HepG2 (cell line): ENCODE data around the gene AP3D1. TPM values are rescaled to one million over a fixed set of nuclear protein-coding genes. Genes with fewer than 3 reads are reported as not detected.

Experiments
- DR1 ChIP-seq: sonication (generic); formaldehyde crosslinking; IDR thresholded peaks from 2 replicates; pipeline ENCODE4 v1.8.0; 2021; ENCODE audit warnings: mild to moderate bottlenecking, missing genetic modification reagents, inconsistent platforms
- FOXO1 ChIP-seq: sonication (generic); formaldehyde crosslinking; IDR thresholded peaks from 2 replicates; pipeline ENCODE4 v1.4.0; 2020; ENCODE audit warnings: missing genetic modification reagents
- GFI1 ChIP-seq: sonication (generic); formaldehyde crosslinking; IDR thresholded peaks from 2 replicates; pipeline ENCODE4 v1.5.0; 2020; ENCODE audit warnings: missing genetic modification reagents, mild to moderate bottlenecking, borderline replicate concordance
- HES4 ChIP-seq: sonication (generic); formaldehyde crosslinking; IDR thresholded peaks from 2 replicates; pipeline ENCODE4 v1.9.0; 2021; ENCODE audit warnings: mild to moderate bottlenecking, missing genetic modification reagents, borderline replicate concordance
- HMG20B ChIP-seq: conservative IDR thresholded peaks from 2 replicates; pipeline ENCODE4 v1.6.1; 2016; ENCODE audit warnings: missing genetic modification reagents, missing compliant biosample characterization
- HNF4G ChIP-seq, 2 experiments: sonication (generic) in 1 of 2; formaldehyde crosslinking in 1 of 2; IDR thresholded peaks; 2 replicates each; pipeline versions ENCODE4 v1.4.0 to v1.6.1; 2011 to 2020; ENCODE audit warnings: borderline replicate concordance in 2 of 2, low read depth in 2 of 2, mild to moderate bottlenecking in 2 of 2, low read length in 1 of 2, missing genetic modification reagents in 1 of 2, moderate library complexity in 1 of 2
- NFE2 ChIP-seq: sonication (generic); formaldehyde crosslinking; IDR thresholded peaks from 2 replicates; pipeline ENCODE4 v1.4.0; 2020; ENCODE audit warnings: missing genetic modification reagents
- NFKBIZ ChIP-seq: IDR thresholded peaks from 2 replicates; pipeline ENCODE4 v1.6.1; 2018; ENCODE audit warnings: missing genetic modification reagents, missing compliant biosample characterization
- THAP11 ChIP-seq: IDR thresholded peaks from 2 replicates; pipeline ENCODE4 v1.6.1; 2016; ENCODE audit warnings: missing biosample characterization, missing genetic modification reagents
- ZFY ChIP-seq: sonication (generic); formaldehyde crosslinking; IDR thresholded peaks from 2 replicates; pipeline ENCODE4 v1.4.0; 2020; ENCODE audit warnings: missing genetic modification reagents
- ZNF10 ChIP-seq: sonication (generic); formaldehyde crosslinking; IDR thresholded peaks from 2 replicates; pipeline ENCODE4 v1.4.0; 2020; ENCODE audit warnings: mild to moderate bottlenecking, low read depth, missing genetic modification reagents, borderline replicate concordance
- ZNF143 ChIP-seq: sonication (generic); formaldehyde crosslinking; IDR thresholded peaks from 2 replicates; pipeline ENCODE4 v1.4.0; 2020; ENCODE audit warnings: missing genetic modification reagents
- ZNF235 ChIP-seq: sonication (generic); formaldehyde crosslinking; IDR thresholded peaks from 2 replicates; pipeline ENCODE4 v1.8.1; 2023; ENCODE audit warnings: mild to moderate bottlenecking, missing genetic modification reagents, borderline replicate concordance
- ZNF383 ChIP-seq: sonication (generic); formaldehyde crosslinking; IDR thresholded peaks from 2 replicates; pipeline ENCODE4 v1.4.0; 2020; ENCODE audit warnings: missing genetic modification reagents, mild to moderate bottlenecking, borderline replicate concordance
- ZNF761 ChIP-seq: sonication (generic); formaldehyde crosslinking; conservative IDR thresholded peaks from 2 replicates; pipeline ENCODE4 v1.4.0; 2020; ENCODE audit warnings: mild to moderate bottlenecking, missing genetic modification reagents
- ZNF790 ChIP-seq: sonication (generic); formaldehyde crosslinking; IDR thresholded peaks from 2 replicates; pipeline ENCODE4 v1.8.0; 2022; ENCODE audit warnings: missing genetic modification reagents, mild to moderate bottlenecking, borderline replicate concordance
- polyA plus RNA-seq, 8 experiments: library from polyadenylated mRNA; depleted of rRNA in 3 of 8; stranded (reverse) in 7 of 8; unstranded in 1 of 8; fragments of >200 nt; fragmentation: Illumina TruSeq in 4 of 8; extraction: Trizol in 4 of 8; gene quantifications; 2 replicates each; pipeline versions ENCODE4 v1.2.1 to v1.2.3, GENCODE V29; 2011 to 2016; ENCODE audit warnings: low read depth in 4 of 8, missing spikeins in 1 of 8, mixed read lengths in 1 of 8; ENCODE audit not compliant: insufficient read depth in 1 of 8
- total RNA-seq, 5 experiments: library from RNA; depleted of rRNA; stranded (reverse); fragments of >200 nt; fragmentation: Illumina TruSeq; extraction: Trizol; gene quantifications; 2 replicates each; pipeline ENCODE4 v1.2.3, GENCODE V29; 2016; ENCODE audit warnings: low read depth in 1 of 5
- TF ChIP-seq, protein P1 (sequence below): sonication (generic); formaldehyde crosslinking; conservative IDR thresholded peaks from 2 replicates; pipeline ENCODE4 v1.4.0; 2020; ENCODE audit warnings: missing genetic modification reagents
- TF ChIP-seq, protein P2 (sequence below): sonication (generic); formaldehyde crosslinking; IDR thresholded peaks from 2 replicates; pipeline ENCODE4 v1.4.0; 2020; ENCODE audit warnings: missing genetic modification reagents
- TF ChIP-seq, protein P3 (sequence below): sonication (generic); formaldehyde crosslinking; IDR thresholded peaks from 2 replicates; pipeline ENCODE4 v1.9.0; 2021; ENCODE audit warnings: missing genetic modification reagents, mild to moderate bottlenecking, borderline replicate concordance
- TF ChIP-seq, protein P4 (sequence below): sonication (generic); formaldehyde crosslinking; IDR thresholded peaks from 2 replicates; pipeline ENCODE4 v1.8.1; 2023; ENCODE audit warnings: missing genetic modification reagents, inconsistent platforms, borderline replicate concordance
- TF ChIP-seq, protein P5 (sequence below): sonication (generic); formaldehyde crosslinking; IDR thresholded peaks from 2 replicates; pipeline ENCODE4 v1.5.0; 2020; ENCODE audit warnings: mild to moderate bottlenecking, missing genetic modification reagents, moderate library complexity

Gene AP3D1
- total and polyA plus RNA-seq, 2 of the 13 experiments (the other 11 are each of a cell fraction or from before 2014, with no cell fraction given): 68.0 to 82.6 TPM

DNA sequence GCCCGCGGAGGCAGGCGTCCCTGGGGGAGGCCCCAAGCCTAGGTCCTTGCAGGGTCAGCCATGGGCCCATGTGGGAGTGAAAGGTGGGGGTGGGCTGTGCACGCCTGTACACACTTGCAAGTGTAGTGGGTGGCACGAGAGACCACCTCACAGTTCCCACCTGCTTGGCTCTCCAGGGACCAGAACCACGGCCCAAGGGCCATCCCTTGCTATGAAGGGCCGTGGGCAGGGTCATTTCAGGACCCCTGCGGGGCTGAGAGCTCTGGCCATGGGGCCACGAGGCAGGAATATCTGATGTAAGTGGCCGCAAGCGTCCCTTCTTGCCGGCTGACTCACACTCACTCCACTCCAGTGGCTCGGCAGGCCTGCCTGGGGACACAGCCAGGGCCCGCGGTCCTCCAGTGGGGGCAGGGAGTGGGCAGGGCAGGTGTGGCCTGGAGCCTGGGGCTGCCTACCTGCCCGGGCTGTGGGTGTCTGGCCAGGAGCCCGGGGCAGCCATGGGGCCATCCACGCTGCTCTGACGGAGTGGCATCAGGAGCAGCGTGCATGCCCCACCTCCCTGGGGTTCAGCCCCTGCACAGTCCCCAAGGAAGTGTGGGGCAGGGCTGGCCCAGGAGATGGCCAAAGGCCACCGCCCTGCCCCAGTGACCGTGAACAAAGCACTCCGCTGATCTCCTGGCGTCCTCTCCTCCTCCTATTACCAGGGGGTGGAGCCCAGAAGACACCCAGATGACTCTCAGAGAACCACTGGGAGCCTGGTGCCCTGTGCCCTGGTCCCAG is 91.8 kb downstream of the AP3D1 start (continued):
- TF ChIP-seq ZNF790 (CRISPR knock-in tag): no peak
- TF ChIP-seq, protein P1, sequence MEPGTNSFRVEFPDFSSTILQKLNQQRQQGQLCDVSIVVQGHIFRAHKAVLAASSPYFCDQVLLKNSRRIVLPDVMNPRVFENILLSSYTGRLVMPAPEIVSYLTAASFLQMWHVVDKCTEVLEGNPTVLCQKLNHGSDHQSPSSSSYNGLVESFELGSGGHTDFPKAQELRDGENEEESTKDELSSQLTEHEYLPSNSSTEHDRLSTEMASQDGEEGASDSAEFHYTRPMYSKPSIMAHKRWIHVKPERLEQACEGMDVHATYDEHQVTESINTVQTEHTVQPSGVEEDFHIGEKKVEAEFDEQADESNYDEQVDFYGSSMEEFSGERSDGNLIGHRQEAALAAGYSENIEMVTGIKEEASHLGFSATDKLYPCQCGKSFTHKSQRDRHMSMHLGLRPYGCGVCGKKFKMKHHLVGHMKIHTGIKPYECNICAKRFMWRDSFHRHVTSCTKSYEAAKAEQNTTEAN: peak; percentile 40; the same call in 1 of the 2 replicates
- TF ChIP-seq THAP11: peak; percentile 71
- peak; percentile 69; the same call in 1 of the 2 replicates for TF ChIP-seq DR1 (CRISPR knock-in tag)
- TF ChIP-seq ZNF761: no peak
- 0 out of 2 replicates have a peak, but pooled peaks have one; percentile 62 for TF ChIP-seq ZNF235 (CRISPR knock-in tag)
- TF ChIP-seq, protein P2, sequence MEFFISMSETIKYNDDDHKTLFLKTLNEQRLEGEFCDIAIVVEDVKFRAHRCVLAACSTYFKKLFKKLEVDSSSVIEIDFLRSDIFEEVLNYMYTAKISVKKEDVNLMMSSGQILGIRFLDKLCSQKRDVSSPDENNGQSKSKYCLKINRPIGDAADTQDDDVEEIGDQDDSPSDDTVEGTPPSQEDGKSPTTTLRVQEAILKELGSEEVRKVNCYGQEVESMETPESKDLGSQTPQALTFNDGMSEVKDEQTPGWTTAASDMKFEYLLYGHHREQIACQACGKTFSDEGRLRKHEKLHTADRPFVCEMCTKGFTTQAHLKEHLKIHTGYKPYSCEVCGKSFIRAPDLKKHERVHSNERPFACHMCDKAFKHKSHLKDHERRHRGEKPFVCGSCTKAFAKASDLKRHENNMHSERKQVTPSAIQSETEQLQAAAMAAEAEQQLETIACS (CRISPR knock-in tag): no peak
- no peak for TF ChIP-seq HMG20B (CRISPR knock-in tag)
- TF ChIP-seq, protein P3, sequence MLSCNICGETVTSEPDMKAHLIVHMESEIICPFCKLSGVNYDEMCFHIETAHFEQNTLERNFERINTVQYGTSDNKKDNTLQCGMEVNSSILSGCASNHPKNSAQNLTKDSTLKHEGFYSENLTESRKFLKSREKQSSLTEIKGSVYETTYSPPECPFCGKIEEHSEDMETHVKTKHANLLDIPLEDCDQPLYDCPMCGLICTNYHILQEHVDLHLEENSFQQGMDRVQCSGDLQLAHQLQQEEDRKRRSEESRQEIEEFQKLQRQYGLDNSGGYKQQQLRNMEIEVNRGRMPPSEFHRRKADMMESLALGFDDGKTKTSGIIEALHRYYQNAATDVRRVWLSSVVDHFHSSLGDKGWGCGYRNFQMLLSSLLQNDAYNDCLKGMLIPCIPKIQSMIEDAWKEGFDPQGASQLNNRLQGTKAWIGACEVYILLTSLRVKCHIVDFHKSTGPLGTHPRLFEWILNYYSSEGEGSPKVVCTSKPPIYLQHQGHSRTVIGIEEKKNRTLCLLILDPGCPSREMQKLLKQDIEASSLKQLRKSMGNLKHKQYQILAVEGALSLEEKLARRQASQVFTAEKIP (CRISPR knock-in tag): no peak
- 0 out of 2 replicates have a peak, but pooled peaks have one; percentile 78 for TF ChIP-seq HES4 (CRISPR knock-in tag)
- no peak for TF ChIP-seq ZNF383 (CRISPR knock-in tag)
- peak; percentile 13; the same call in 1 of the 2 replicates for TF ChIP-seq FOXO1 (CRISPR knock-in tag)
- no peak for TF ChIP-seq ZNF10
- no peak for TF ChIP-seq ZNF143 (CRISPR knock-in tag)
- TF ChIP-seq, protein P4, sequence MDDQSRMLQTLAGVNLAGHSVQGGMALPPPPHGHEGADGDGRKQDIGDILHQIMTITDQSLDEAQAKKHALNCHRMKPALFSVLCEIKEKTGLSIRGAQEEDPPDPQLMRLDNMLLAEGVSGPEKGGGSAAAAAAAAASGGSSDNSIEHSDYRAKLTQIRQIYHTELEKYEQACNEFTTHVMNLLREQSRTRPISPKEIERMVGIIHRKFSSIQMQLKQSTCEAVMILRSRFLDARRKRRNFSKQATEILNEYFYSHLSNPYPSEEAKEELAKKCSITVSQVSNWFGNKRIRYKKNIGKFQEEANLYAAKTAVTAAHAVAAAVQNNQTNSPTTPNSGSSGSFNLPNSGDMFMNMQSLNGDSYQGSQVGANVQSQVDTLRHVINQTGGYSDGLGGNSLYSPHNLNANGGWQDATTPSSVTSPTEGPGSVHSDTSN (CRISPR knock-in tag): no peak
- TF ChIP-seq NFE2 (CRISPR knock-in tag): no peak
- TF ChIP-seq HNF4G (IDR thresholded peaks at IDR 0.05; ENCODE audit: borderline replicate concordance, low read depth, low read length): no peak; the same call in 1 of the 2 replicates
- TF ChIP-seq HNF4G (CRISPR knock-in tag; IDR thresholded peaks at IDR 0.05; ENCODE audit: borderline replicate concordance, low read depth): peak; percentile 26; the same call in 1 of the 2 replicates
- peak; percentile 80 for TF ChIP-seq ZFY (CRISPR knock-in tag)
- no peak for TF ChIP-seq GFI1 (CRISPR knock-in tag)
- TF ChIP-seq, protein P5, sequence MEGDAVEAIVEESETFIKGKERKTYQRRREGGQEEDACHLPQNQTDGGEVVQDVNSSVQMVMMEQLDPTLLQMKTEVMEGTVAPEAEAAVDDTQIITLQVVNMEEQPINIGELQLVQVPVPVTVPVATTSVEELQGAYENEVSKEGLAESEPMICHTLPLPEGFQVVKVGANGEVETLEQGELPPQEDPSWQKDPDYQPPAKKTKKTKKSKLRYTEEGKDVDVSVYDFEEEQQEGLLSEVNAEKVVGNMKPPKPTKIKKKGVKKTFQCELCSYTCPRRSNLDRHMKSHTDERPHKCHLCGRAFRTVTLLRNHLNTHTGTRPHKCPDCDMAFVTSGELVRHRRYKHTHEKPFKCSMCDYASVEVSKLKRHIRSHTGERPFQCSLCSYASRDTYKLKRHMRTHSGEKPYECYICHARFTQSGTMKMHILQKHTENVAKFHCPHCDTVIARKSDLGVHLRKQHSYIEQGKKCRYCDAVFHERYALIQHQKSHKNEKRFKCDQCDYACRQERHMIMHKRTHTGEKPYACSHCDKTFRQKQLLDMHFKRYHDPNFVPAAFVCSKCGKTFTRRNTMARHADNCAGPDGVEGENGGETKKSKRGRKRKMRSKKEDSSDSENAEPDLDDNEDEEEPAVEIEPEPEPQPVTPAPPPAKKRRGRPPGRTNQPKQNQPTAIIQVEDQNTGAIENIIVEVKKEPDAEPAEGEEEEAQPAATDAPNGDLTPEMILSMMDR (CRISPR knock-in tag): peak; percentile 17; the same call in 1 of the 2 replicates
- TF ChIP-seq NFKBIZ (CRISPR knock-in tag): peak; percentile 9; the same call in 1 of the 2 replicates
